ENCODE measurements around the gene AUP1.

The AUP1 gene

DNA sequence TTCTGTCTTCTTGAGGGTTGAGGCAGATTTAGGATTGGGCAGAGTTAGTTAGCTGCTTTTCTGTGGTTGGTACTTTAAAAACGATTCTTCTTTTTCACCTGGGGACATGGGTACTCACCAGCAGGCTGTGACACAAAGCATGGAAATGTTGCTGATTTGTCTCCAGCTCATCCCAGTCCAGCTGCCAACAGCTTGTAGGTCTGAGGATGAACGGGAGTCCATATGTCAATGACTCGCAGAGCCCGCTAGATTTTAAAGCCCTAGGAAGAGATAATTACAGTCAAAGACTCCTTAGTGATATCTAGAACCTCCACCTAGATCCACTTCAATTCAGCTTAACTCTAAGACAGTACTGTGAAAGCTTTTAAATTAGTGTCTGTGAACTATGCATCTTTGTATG, 45.8 kb upstream of the AUP1 start:
- Histone ChIP-seq H3K27me3 (replicated peaks) (no peaks in the 10 kb centered on the region), H3K27ac (no peak overlapping the region), H3K4me3 (ENCODE audit: low read depth, low read length) (no peak overlapping the region), H3K36me3 (replicated peaks) (no peaks in the 10 kb centered on the region)
- DNase-seq = no peak
- TF ChIP-seq, protein P1, sequence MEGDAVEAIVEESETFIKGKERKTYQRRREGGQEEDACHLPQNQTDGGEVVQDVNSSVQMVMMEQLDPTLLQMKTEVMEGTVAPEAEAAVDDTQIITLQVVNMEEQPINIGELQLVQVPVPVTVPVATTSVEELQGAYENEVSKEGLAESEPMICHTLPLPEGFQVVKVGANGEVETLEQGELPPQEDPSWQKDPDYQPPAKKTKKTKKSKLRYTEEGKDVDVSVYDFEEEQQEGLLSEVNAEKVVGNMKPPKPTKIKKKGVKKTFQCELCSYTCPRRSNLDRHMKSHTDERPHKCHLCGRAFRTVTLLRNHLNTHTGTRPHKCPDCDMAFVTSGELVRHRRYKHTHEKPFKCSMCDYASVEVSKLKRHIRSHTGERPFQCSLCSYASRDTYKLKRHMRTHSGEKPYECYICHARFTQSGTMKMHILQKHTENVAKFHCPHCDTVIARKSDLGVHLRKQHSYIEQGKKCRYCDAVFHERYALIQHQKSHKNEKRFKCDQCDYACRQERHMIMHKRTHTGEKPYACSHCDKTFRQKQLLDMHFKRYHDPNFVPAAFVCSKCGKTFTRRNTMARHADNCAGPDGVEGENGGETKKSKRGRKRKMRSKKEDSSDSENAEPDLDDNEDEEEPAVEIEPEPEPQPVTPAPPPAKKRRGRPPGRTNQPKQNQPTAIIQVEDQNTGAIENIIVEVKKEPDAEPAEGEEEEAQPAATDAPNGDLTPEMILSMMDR (IDR thresholded peaks at IDR 0.05; ENCODE audit: low read depth, low read length, missing control alignments) = no peak
- in situ Hi-C loops (cut with HindIII; ENCODE audit: low pct_ligation_motif_present, low sequenced_read_pairs) = no loop called here

DNA sequence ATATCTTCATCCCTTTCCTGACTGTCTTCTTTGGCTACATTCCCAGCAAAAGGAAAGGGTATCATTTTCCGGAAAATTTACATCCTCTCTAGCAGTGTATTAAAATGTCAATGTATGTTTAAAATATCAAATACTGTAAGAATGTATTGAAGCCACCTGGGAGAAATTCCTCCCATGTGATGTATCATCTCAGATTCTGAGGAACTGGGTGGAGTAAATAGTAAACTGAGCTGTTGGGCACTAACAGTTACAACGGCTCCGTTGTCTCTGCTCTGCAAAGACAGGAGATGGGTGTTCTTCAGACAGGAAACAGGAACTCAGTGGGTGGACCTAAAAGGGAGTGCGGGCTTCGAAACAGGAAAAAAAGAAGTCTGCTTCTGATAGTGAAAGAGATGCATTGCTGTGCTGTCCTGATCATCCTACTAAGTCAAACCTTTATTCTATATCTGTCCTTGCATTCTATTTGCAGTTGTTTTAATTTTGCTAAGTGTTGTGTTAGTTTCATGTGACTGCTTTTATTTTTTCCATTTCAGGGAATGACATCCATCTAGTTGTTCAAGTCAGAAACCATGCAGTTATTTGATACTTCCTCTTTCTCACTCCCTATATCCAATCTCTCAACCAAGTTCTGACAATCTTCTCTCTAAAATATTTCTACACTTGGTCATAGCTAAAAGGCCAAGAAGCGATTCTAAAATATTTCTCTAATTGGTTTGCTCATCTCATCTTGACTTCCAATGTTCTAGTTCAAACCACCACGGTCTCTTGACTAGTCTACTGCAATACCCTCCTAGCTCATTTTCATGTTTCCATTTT, 44.4 kb upstream of the AUP1 start:
- peak overlapping the region; percentile 7 for H3K27ac ChIP-seq
- no peaks in the 10 kb centered on the region for H3K27me3 ChIP-seq (replicated peaks)
- in situ Hi-C loops (cut with HindIII; ENCODE audit: low pct_ligation_motif_present, low sequenced_read_pairs) = no loop called here
- TF ChIP-seq, protein P1 (IDR thresholded peaks at IDR 0.05; ENCODE audit: low read depth, low read length, missing control alignments) = no peak
- peak; percentile 68 for DNase-seq
- H3K4me3 ChIP-seq (ENCODE audit: low read depth, low read length) = peak overlapping the region; percentile 3
- H3K36me3 ChIP-seq (replicated peaks) = no peaks in the 10 kb centered on the region

DNA sequence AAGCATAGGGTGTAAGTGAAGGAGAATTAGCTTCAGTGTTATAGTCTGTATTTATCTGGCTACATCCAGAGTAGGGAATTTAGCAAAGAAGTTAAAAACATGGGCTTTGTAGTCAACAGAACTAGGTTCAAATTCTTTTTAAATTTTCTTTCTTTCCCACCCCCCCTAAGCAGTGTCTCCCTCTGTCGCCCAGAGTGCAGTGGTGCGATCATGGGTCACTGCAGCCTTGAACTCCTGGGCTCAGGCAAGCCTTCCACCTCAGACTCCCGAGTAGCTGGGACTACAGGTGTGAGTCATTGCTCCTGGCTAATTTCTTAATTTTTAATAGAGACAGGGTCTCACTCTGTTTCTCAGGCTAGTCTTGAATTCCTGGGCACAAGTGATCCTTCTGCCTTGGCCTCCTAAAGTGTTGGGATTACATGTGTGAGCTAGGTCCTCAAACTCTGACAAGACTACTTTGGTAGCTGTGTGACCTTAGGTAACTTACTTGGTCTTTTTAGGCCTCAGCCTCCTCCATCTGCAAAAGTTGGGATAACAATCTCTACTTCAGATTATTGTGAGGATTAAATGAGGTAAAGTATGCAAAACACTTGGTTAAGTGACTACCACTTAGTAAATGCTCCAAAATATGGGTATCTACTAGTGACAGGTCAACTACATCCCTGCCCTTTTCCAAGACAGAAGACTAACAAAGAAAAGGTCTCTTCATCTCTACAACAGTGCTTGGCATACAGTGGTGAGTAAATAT, 42.8 kb upstream of the AUP1 start:
- no peak for DNase-seq
- TF ChIP-seq, protein P1 (IDR thresholded peaks at IDR 0.05; ENCODE audit: low read depth, low read length, missing control alignments) = no peak
- H3K36me3 ChIP-seq (replicated peaks) = no peaks in the 10 kb centered on the region
- H3K27ac ChIP-seq = no peak overlapping the region
- in situ Hi-C loops (cut with HindIII; ENCODE audit: low pct_ligation_motif_present, low sequenced_read_pairs) = no loop called here
- no peaks in the 10 kb centered on the region for H3K27me3 ChIP-seq (replicated peaks)
- no peak overlapping the region for H3K4me3 ChIP-seq (ENCODE audit: low read depth, low read length)

DNA sequence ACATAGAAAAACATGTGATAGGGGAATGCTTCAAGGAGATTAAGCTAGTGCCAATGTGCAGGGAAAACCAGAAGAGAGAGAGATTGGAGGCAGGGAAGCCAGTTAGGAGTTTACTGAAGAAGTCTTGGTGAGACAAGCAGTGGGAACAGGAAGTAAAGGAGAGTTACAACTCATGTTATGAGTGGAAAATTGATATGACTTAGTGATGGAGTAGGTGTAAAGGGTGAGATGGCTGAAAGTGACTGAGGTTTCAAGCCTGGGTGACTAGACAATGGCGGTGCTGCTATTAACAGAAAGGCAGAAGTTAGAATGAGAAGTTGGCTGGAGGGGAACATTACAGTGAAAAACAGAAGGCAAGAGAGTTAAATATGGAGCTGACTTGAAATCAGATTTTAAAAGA, 41.6 kb upstream of the AUP1 start:
- Histone ChIP-seq H3K4me3 (ENCODE audit: low read depth, low read length) (no peak overlapping the region), H3K27me3 (replicated peaks) (no peaks in the 10 kb centered on the region), H3K27ac (no peak overlapping the region), H3K36me3 (replicated peaks) (no peaks in the 10 kb centered on the region)
- in situ Hi-C loops (cut with HindIII; ENCODE audit: low pct_ligation_motif_present, low sequenced_read_pairs) = no loop called here
- DNase-seq = no peak
- TF ChIP-seq, protein P1 (IDR thresholded peaks at IDR 0.05; ENCODE audit: low read depth, low read length, missing control alignments) = no peak

DNA sequence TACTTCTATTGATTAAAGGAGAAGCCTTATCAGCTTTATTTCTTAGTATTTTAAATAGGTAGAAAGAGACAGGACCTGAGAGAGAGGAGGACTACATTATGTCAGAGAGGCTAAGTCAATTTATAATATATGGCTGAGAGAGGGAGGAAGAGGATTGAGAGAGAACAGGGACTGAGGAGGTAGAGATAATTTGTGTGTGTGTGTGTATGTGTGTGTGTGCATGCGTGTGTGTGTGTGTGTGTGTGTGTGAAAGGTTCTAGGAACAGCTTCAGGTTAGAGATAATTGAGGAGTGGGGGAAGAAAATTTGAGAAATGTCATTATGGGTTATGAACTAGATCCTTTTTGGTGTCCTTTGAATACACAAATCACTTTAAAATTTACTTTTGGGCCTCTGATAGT, 40.2 kb upstream of the AUP1 start:
- no peak overlapping the region for H3K27ac ChIP-seq
- H3K36me3 ChIP-seq (replicated peaks) = no peaks in the 10 kb centered on the region
- no peak for DNase-seq
- H3K4me3 ChIP-seq (ENCODE audit: low read depth, low read length) = no peak overlapping the region
- in situ Hi-C loops (cut with HindIII; ENCODE audit: low pct_ligation_motif_present, low sequenced_read_pairs) = no loop called here
- H3K27me3 ChIP-seq (replicated peaks) = no peaks in the 10 kb centered on the region
- TF ChIP-seq, protein P1 (IDR thresholded peaks at IDR 0.05; ENCODE audit: low read depth, low read length, missing control alignments) = no peak
